ENCODE measurements around the gene STXBP6. TPM values are rescaled to one million over a fixed set of nuclear protein-coding genes. Genes with fewer than 3 reads are reported as not detected.

The STXBP6 gene
- total RNA-seq, 2 donors from 2014 or later: 20.1 to 28.3 TPM

GRCh38 chr14:25050269-25051150 lies 563 bp upstream of the STXBP6 start:
- TF ChIP-seq POLR2A (IDR thresholded peaks at IDR 0.05) (no peak), CTCF (IDR thresholded peaks at IDR 0.05) (no peak)
- peak in 3 of 4 donors; percentile 24 to 37 (median 26) for DNase-seq
- Histone ChIP-seq H3K4me1 (peaks cover 79% of the 10 kb centered on the region), H3K36me3 (replicated peaks in 1 of 2; ENCODE audit: insufficient read depth in 1 of 2, low read depth in 2 of 2) (no peaks in the 10 kb centered on the region), H3K27me3 (no peaks in the 10 kb centered on the region), H3K9me3 (no peaks in the 10 kb centered on the region), H3K4me3 (peak overlapping the region; percentile 21 to 51), H3K27ac (peak overlapping the region; percentile 93 to 95 (median 94))
- 14 to 16% methylated on average over 23 to 31 of the region's 31 CpGs for WGBS, 2 donors
- no peak for ATAC-seq
- intact Hi-C loops (cut with DNase I): no loop called here

GRCh38 chr14:25049093-25049567 lies 817 bp downstream of the STXBP6 start:
- 0 to 2% methylated on average over 33 to 34 of the region's 34 CpGs for WGBS, 2 donors

GRCh38 chr14:25048170-25049016 lies 1.6 kb downstream of the STXBP6 start:
- no peaks in the 10 kb centered on the region for H3K27me3 ChIP-seq

More at GRCh38 chr14:25049093-25049567, 817 bp downstream of the STXBP6 start:
- no peaks in the 10 kb centered on the region for H3K9me3 ChIP-seq
- peak overlapping the region; percentile 21 to 51 for H3K4me3 ChIP-seq
- intact Hi-C loops (cut with DNase I): loop anchor here (10.0 kb wide), 1 partner anchor 244 kb away; no protein-coding TSS in a partner anchor
- no peaks in the 10 kb centered on the region for H3K27me3 ChIP-seq
- peak; percentile 3 for ATAC-seq
- H3K4me1 ChIP-seq: peaks cover 76% of the 10 kb centered on the region
- H3K27ac ChIP-seq: peak overlapping the region; percentile 93 to 95 (median 94)
- DNase-seq: peak; percentile 19 to 47 (median 42)
- H3K36me3 ChIP-seq (replicated peaks in 1 of 2; ENCODE audit: insufficient read depth in 1 of 2, low read depth in 2 of 2): no peaks in the 10 kb centered on the region
- TF ChIP-seq POLR2A (IDR thresholded peaks at IDR 0.05) (no peak), CTCF (IDR thresholded peaks at IDR 0.05) (no peak)

More at GRCh38 chr14:25048170-25049016, 1.6 kb downstream of the STXBP6 start:
- no peaks in the 10 kb centered on the region for H3K9me3 ChIP-seq
- H3K4me3 ChIP-seq: peak overlapping the region; percentile 21 to 51
- H3K4me1 ChIP-seq: peaks cover 76% of the 10 kb centered on the region
- intact Hi-C loops (cut with DNase I): loop anchor here (10.0 kb wide), 1 partner anchor 244 kb away; no protein-coding TSS in a partner anchor
- H3K27ac ChIP-seq: peak overlapping the region; percentile 93 to 95 (median 94)
- no peaks in the 10 kb centered on the region for H3K36me3 ChIP-seq (replicated peaks in 1 of 2; ENCODE audit: insufficient read depth in 1 of 2, low read depth in 2 of 2)
- WGBS, 2 donors: 7 to 11% methylated on average over 17 of the region's 17 CpGs
- TF ChIP-seq POLR2A (IDR thresholded peaks at IDR 0.05): peak; percentile 56 to 87 (median 79)
- no peak for TF ChIP-seq CTCF (IDR thresholded peaks at IDR 0.05)
- DNase-seq: peak; percentile 75 to 87 (median 80)
- ATAC-seq: peak; percentile 46

Measured in body of pancreas (tissue), 4 donors.